Stomach (tissue), 9 donors: ENCODE measurements around the gene PECR. TPM values are rescaled to one million over a fixed set of nuclear protein-coding genes. Genes with fewer than 3 reads are reported as not detected.

Experiments used
- DNase-seq, 2 donors: peaks; one replicate each; pipeline versions ENCODE4 v3.0.0 to v3.0.0-alpha.2; 2013 to 2019
- H3K27ac ChIP-seq, 5 donors: fragments of 200-600 bp in 4 of 5; sonication (generic) in 4 of 5; one replicate each; pipeline ENCODE4 v1.5.1; 2013 to 2019; ENCODE audit warnings: mild to moderate bottlenecking in 1 of 5, moderate library complexity in 1 of 5
- H3K27me3 ChIP-seq, 3 donors: fragments of 200-600 bp; sonication (generic); one replicate each; pipeline ENCODE4 v1.5.1; 2017 to 2019; ENCODE audit warnings: mixed run types in 1 of 3
- H3K36me3 ChIP-seq, 4 donors: fragments of 200-600 bp; sonication (generic); 1 replicate in 3 of 4; 2 replicates in 1 of 4; pipeline ENCODE4 v1.5.1; 2016 to 2019
- H3K4me1 ChIP-seq, 4 donors: fragments of 200-600 bp; sonication (generic); one replicate each; pipeline ENCODE4 v1.5.1; 2016 to 2019
- H3K4me3 ChIP-seq, 4 donors: fragments of 200-600 bp; sonication (generic) in 3 of 4; one replicate each; pipeline ENCODE4 v1.5.1; 2016 to 2019; ENCODE audit warnings: mild to moderate bottlenecking in 1 of 4
- H3K9me3 ChIP-seq, 4 donors: fragments of 200-600 bp; sonication (generic); one replicate each; pipeline ENCODE4 v1.5.1; 2016 to 2019
- CTCF ChIP-seq, 7 experiments: fragments of 450-650 bp in 4 of 7; fragments of 200-600 bp in 3 of 7; sonication (generic) in 3 of 7; IDR thresholded peaks; one replicate each; pipeline ENCODE4 v1.5.1; 2016 to 2019; ENCODE audit warnings: antibody characterized with exemption in 7 of 7, control low read depth in 2 of 7, mild to moderate bottlenecking in 1 of 7
- EP300 ChIP-seq: sonication (generic); formaldehyde crosslinking; IDR thresholded peaks from one replicate; pipeline ENCODE4 v1.6.1; 2017; ENCODE audit warnings: antibody characterized with exemption
- POLR2A ChIP-seq, 4 donors: fragments of 450-650 bp; IDR thresholded peaks; one replicate each; pipeline ENCODE4 v1.6.1; 2016; ENCODE audit warnings: antibody characterized with exemption in 4 of 4, control low read depth in 2 of 4, mild to moderate bottlenecking in 1 of 4, moderate library complexity in 1 of 4
- POLR2AphosphoS5 ChIP-seq, 3 donors: sonication (generic); formaldehyde crosslinking; IDR thresholded peaks; one replicate each; pipeline ENCODE4 v1.6.1; 2016; ENCODE audit warnings: antibody characterized with exemption in 3 of 3
- WGBS, 5 donors: extraction: QIAGEN DNeasy Blood & Tissue Kit in 3 of 5; methylation state at CpG; one replicate each; pipeline versions ENCODE4 v1.1.5 to v1.1.7; 2013 to 2018; 5-methylcytosine and 5-hydroxymethylcytosine counted together
- intact Hi-C: fragments of 100-400 bp; cut with DNase I; formaldehyde crosslinking; loops from one replicate; pipeline ENCODE4 v1.15.1; 2023; ENCODE audit warnings: low total_unique reads
- polyA plus RNA-seq, 3 donors: library from polyadenylated mRNA; stranded (reverse); fragments of 200-250 nt; gene quantifications; one replicate each; pipeline ENCODE4 v1.2.3, GENCODE V29; 2013
- total RNA-seq, 5 donors: library from RNA; depleted of rRNA; stranded (reverse); fragments of >200 nt; gene quantifications; one replicate each; pipeline versions ENCODE4 v1.1.0 to v1.2.3, GENCODE V29; 2014 to 2016
- donor health status: healthy with polysubstance abuse.
- donor health status: Bipolar disorder and iron deficiency.
- donor health status: healthy.

Gene PECR
- total and polyA plus RNA-seq, 8 donors, result 4.1 to 71.8 (median 6.2) TPM; not detected in 1

- Histone ChIP-seq H3K9me3 (no peaks in the 10 kb centered on the region), H3K4me1 (peaks cover 0 to 16% (median 8%) of the 10 kb centered on the region in 4 donors), H3K4me3 (no peak overlapping the region), H3K36me3 (no peaks in the 10 kb centered on the region), H3K27ac (no peak overlapping the region), H3K27me3 (no peaks in the 10 kb centered on the region)
- TF ChIP-seq POLR2AphosphoS5 (IDR thresholded peaks at IDR 0.05) (no peak), POLR2A (IDR thresholded peaks at IDR 0.05) (no peak), CTCF (IDR thresholded peaks at IDR 0.05) (no peak), EP300 (no peak)
- DNase-seq, result no peak
- WGBS, 5 donors, result 78 to 86% (median 80%) methylated on average over 4 of the region's 4 CpGs
- intact Hi-C loops, result no loop called here
Measured at GRCh38 chr2:216017365-216017764, 64.2 kb downstream of the PECR start.

GRCh38 chr2:216016581-216016980 lies 65.0 kb downstream of the PECR start:
- intact Hi-C loops, result no loop called here
- Histone ChIP-seq H3K27me3 (no peaks in the 10 kb centered on the region), H3K4me1 (peaks cover 0 to 23% (median 11%) of the 10 kb centered on the region in 4 donors), H3K4me3 (no peak overlapping the region), H3K9me3 (no peaks in the 10 kb centered on the region), H3K27ac (no peak overlapping the region), H3K36me3 (no peaks in the 10 kb centered on the region)
- WGBS, 5 donors, result 50 to 60% (median 58%) methylated on average over 1 of the region's 1 CpG
- DNase-seq, result no peak
- TF ChIP-seq POLR2AphosphoS5 (IDR thresholded peaks at IDR 0.05), result no peak
- no peak for TF ChIP-seq CTCF (IDR thresholded peaks at IDR 0.05)
- TF ChIP-seq POLR2A (IDR thresholded peaks at IDR 0.05), result no peak
- no peak for TF ChIP-seq EP300

GRCh38 chr2:216015722-216016464 lies 65.7 kb downstream of the PECR start:
- intact Hi-C loops, result no loop called here
- Histone ChIP-seq H3K27ac (peak overlapping the region in 1 of 5 donors; percentile 14), H3K4me1 (peaks cover 0 to 23% (median 11%) of the 10 kb centered on the region in 4 donors), H3K9me3 (no peaks in the 10 kb centered on the region), H3K36me3 (no peaks in the 10 kb centered on the region), H3K4me3 (no peak overlapping the region), H3K27me3 (no peaks in the 10 kb centered on the region)
- DNase-seq, result peak in 1 of 2 donors; percentile 74
- 71 to 81% (median 78%) methylated on average over 5 of the region's 5 CpGs for WGBS, 5 donors
- TF ChIP-seq POLR2A (IDR thresholded peaks at IDR 0.05) (no peak), CTCF (IDR thresholded peaks at IDR 0.05) (no peak), EP300 (no peak), POLR2AphosphoS5 (IDR thresholded peaks at IDR 0.05) (no peak)

- DNase-seq, result no peak
- TF ChIP-seq POLR2AphosphoS5 (IDR thresholded peaks at IDR 0.05), result no peak
- no peak for TF ChIP-seq POLR2A (IDR thresholded peaks at IDR 0.05)
- no peak for TF ChIP-seq EP300
- TF ChIP-seq CTCF (IDR thresholded peaks at IDR 0.05), result no peak
- no peaks in the 10 kb centered on the region for H3K27me3 ChIP-seq
- H3K4me1 ChIP-seq, result peaks cover 0 to 23% (median 11%) of the 10 kb centered on the region in 4 donors
- WGBS, 5 donors, result 89 to 96% (median 94%) methylated on average over 23 of the region's 23 CpGs
- no peaks in the 10 kb centered on the region for H3K9me3 ChIP-seq
- H3K36me3 ChIP-seq, result no peaks in the 10 kb centered on the region
- intact Hi-C loops, result no loop called here
- H3K27ac ChIP-seq, result no peak overlapping the region
- no peak overlapping the region for H3K4me3 ChIP-seq
Measured at GRCh38 chr2:216014986-216015385, 66.6 kb downstream of the PECR start.
